Measurements from ENCODE around the gene BHLHA9.

BHLHA9 gene

GRCh38 chr17:1271441-1271840, 1.2 kb downstream of the BHLHA9 start:
- no peaks in the 10 kb centered on the region for H3K79me2 ChIP-seq (ENCODE audit: insufficient read depth, low read length)
- TF ChIP-seq CTCF (conservative IDR thresholded peaks at IDR 0.05; ENCODE audit: low read length): no peak
- TF ChIP-seq EZH2phosphoT487 (IDR thresholded peaks at IDR 0.05; ENCODE audit: borderline replicate concordance): no peak
- no peak overlapping the region for H3K9ac ChIP-seq (ENCODE audit: low read depth, low read length, poor library complexity, severe bottlenecking)
- H3K9me2 ChIP-seq (replicated peaks; ENCODE audit: low read depth, low read length): no peaks in the 10 kb centered on the region
- H3K4me3 ChIP-seq (ENCODE audit: low read length, poor library complexity, severe bottlenecking): no peak overlapping the region
- H3K4me1 ChIP-seq (ENCODE audit: insufficient read depth, low read length, poor library complexity, severe bottlenecking): peaks cover 20% of the 10 kb centered on the region
- H3K27me3 ChIP-seq (ENCODE audit: insufficient read depth, low read length, poor library complexity, severe bottlenecking): no peaks in the 10 kb centered on the region
- no peak overlapping the region for H2AFZ ChIP-seq (ENCODE audit: low read length)
- no peaks in the 10 kb centered on the region for H4K20me1 ChIP-seq (ENCODE audit: insufficient read depth, low read length, poor library complexity, severe bottlenecking)
- H3K36me3 ChIP-seq (ENCODE audit: insufficient read depth, low read length): no peaks in the 10 kb centered on the region
- no peak overlapping the region for H3K4me2 ChIP-seq (ENCODE audit: low read depth, low read length, poor library complexity, severe bottlenecking)
- H3K9me3 ChIP-seq (ENCODE audit: insufficient read depth, low read depth, low read length): no peaks in the 10 kb centered on the region
- peaks cover 4% of the 10 kb centered on the region; the same call in 1 of the 2 replicates for H3F3A ChIP-seq (ENCODE audit: low read depth)

GRCh38 chr17:1272701-1273100, 2.5 kb downstream of the BHLHA9 start:
- no peak overlapping the region for H3K9ac ChIP-seq (ENCODE audit: low read depth, low read length, poor library complexity, severe bottlenecking)
- no peak overlapping the region for H3K4me3 ChIP-seq (ENCODE audit: low read length, poor library complexity, severe bottlenecking)
- H3K9me3 ChIP-seq (ENCODE audit: insufficient read depth, low read depth, low read length): no peaks in the 10 kb centered on the region
- H3K4me1 ChIP-seq (ENCODE audit: insufficient read depth, low read length, poor library complexity, severe bottlenecking): peaks cover 14% of the 10 kb centered on the region
- no peaks in the 10 kb centered on the region for H3K9me2 ChIP-seq (replicated peaks; ENCODE audit: low read depth, low read length)
- H3K79me2 ChIP-seq (ENCODE audit: insufficient read depth, low read length): no peaks in the 10 kb centered on the region
- H3K4me2 ChIP-seq (ENCODE audit: low read depth, low read length, poor library complexity, severe bottlenecking): no peak overlapping the region
- no peaks in the 10 kb centered on the region for H3F3A ChIP-seq (ENCODE audit: low read depth)
- no peaks in the 10 kb centered on the region for H4K20me1 ChIP-seq (ENCODE audit: insufficient read depth, low read length, poor library complexity, severe bottlenecking)
- TF ChIP-seq CTCF (conservative IDR thresholded peaks at IDR 0.05; ENCODE audit: low read length): no peak
- TF ChIP-seq EZH2phosphoT487 (IDR thresholded peaks at IDR 0.05; ENCODE audit: borderline replicate concordance): no peak
- H3K36me3 ChIP-seq (ENCODE audit: insufficient read depth, low read length): no peaks in the 10 kb centered on the region
- no peak overlapping the region for H2AFZ ChIP-seq (ENCODE audit: low read length)
- no peaks in the 10 kb centered on the region for H3K27me3 ChIP-seq (ENCODE audit: insufficient read depth, low read length, poor library complexity, severe bottlenecking)

GRCh38 chr17:1273492-1274244, 3.4 kb downstream of the BHLHA9 start:
- H3K9me2 ChIP-seq (replicated peaks; ENCODE audit: low read depth, low read length): no peaks in the 10 kb centered on the region

More at GRCh38 chr17:1273492-1274244, 3.4 kb downstream of the BHLHA9 start:
- Histone ChIP-seq H3K9ac (ENCODE audit: low read depth, low read length, poor library complexity, severe bottlenecking) (no peak overlapping the region), H3K4me3 (ENCODE audit: low read length, poor library complexity, severe bottlenecking) (no peak overlapping the region), H2AFZ (ENCODE audit: low read length) (no peak overlapping the region), H3K36me3 (ENCODE audit: insufficient read depth, low read length) (no peaks in the 10 kb centered on the region), H3K4me1 (ENCODE audit: insufficient read depth, low read length, poor library complexity, severe bottlenecking) (peaks cover 11% of the 10 kb centered on the region), H3F3A (ENCODE audit: low read depth) (no peaks in the 10 kb centered on the region), H3K79me2 (ENCODE audit: insufficient read depth, low read length) (no peaks in the 10 kb centered on the region), H3K4me2 (ENCODE audit: low read depth, low read length, poor library complexity, severe bottlenecking) (no peak overlapping the region), H3K9me3 (ENCODE audit: insufficient read depth, low read depth, low read length) (no peaks in the 10 kb centered on the region), H3K27me3 (ENCODE audit: insufficient read depth, low read length, poor library complexity, severe bottlenecking) (no peaks in the 10 kb centered on the region), H4K20me1 (ENCODE audit: insufficient read depth, low read length, poor library complexity, severe bottlenecking) (no peaks in the 10 kb centered on the region)
- TF ChIP-seq EZH2phosphoT487 (IDR thresholded peaks at IDR 0.05; ENCODE audit: borderline replicate concordance) (no peak), CTCF (conservative IDR thresholded peaks at IDR 0.05; ENCODE audit: low read length) (no peak)

All from Loucy (cell line).